H1 (cell line): ENCODE measurements around the gene TTC21A.

ENCODE experiments used
- ATF3 ChIP-seq: IDR thresholded peaks from 2 replicates; pipeline ENCODE4 v1.6.1; 2011; ENCODE audit warnings: low read depth, mild to moderate bottlenecking, low read length; ENCODE audit not compliant: insufficient read depth
- CTCF ChIP-seq, 3 experiments: IDR thresholded peaks; 1 replicate in 2 of 3; 2 replicates in 1 of 3; pipeline versions ENCODE4 v1.5.1 to v1.6.1; 2011; ENCODE audit warnings: low read length in 3 of 3, mild to moderate bottlenecking in 3 of 3, inconsistent platforms in 2 of 3, low read depth in 1 of 3, moderate library complexity in 1 of 3; ENCODE audit not compliant: insufficient read depth in 1 of 3; ENCODE audit errors: control extremely low read depth in 1 of 3
- E2F6 ChIP-seq: IDR thresholded peaks from 2 replicates; pipeline ENCODE4 v1.6.1; 2012; ENCODE audit warnings: inconsistent platforms
- EGR1 ChIP-seq: IDR thresholded peaks from 2 replicates; pipeline ENCODE4 v1.6.1; 2011; ENCODE audit warnings: low read depth, low read length, borderline replicate concordance
- EZH2 ChIP-seq: fragments of 200-600 bp; sonication (generic); IDR thresholded peaks from 2 replicates; pipeline ENCODE4 v1.7.1; 2012; ENCODE audit warnings: low read depth, mild to moderate bottlenecking, moderate library complexity, low read length, inconsistent platforms; ENCODE audit not compliant: severe bottlenecking
- GABPA ChIP-seq: IDR thresholded peaks from 2 replicates; pipeline ENCODE4 v1.6.1; 2011; ENCODE audit warnings: mild to moderate bottlenecking, low read length, moderate library complexity, borderline replicate concordance; ENCODE audit not compliant: insufficient read depth
- KDM1A ChIP-seq: fragments of 200-600, 300-600 bp; sonication (generic); IDR thresholded peaks from 2 replicates; pipeline ENCODE4 v1.7.1; 2016; ENCODE audit warnings: mild to moderate bottlenecking, low read length, borderline replicate concordance
- NANOG ChIP-seq: IDR thresholded peaks from 2 replicates; pipeline ENCODE4 v1.6.1; 2011; ENCODE audit warnings: low read length, low read depth, mild to moderate bottlenecking, inconsistent platforms; ENCODE audit not compliant: insufficient read depth, poor library complexity, severe bottlenecking
- POLR2A ChIP-seq, 2 experiments: IDR thresholded peaks; 1 replicate in 1 of 2; 2 replicates in 1 of 2; pipeline ENCODE4 v1.6.1; 2011; ENCODE audit warnings: low read depth in 2 of 2, low read length in 2 of 2, mild to moderate bottlenecking in 2 of 2; ENCODE audit errors: control extremely low read depth in 1 of 2
- RNF2 ChIP-seq: fragments of 200-900, 300-1000 bp; sonication (generic); IDR thresholded peaks from 2 replicates; pipeline ENCODE4 v1.7.1; 2016; ENCODE audit warnings: borderline replicate concordance, low read depth, mild to moderate bottlenecking, antibody characterized with exemption, low read length; ENCODE audit not compliant: poor library complexity, severe bottlenecking; ENCODE audit errors: missing control alignments
- SIN3A ChIP-seq, 2 experiments: IDR thresholded peaks in 1 of 2; conservative IDR thresholded peaks in 1 of 2; 2 replicates each; pipeline ENCODE4 v1.6.1; 2011 to 2012; ENCODE audit warnings: low read length in 2 of 2, improper control_type of control experiment in 1 of 2, low read depth in 1 of 2, mild to moderate bottlenecking in 1 of 2
- SRF ChIP-seq: IDR thresholded peaks from 2 replicates; pipeline ENCODE4 v1.6.1; 2011; ENCODE audit warnings: mild to moderate bottlenecking, low read depth, low read length, moderate library complexity
- TBP ChIP-seq: IDR thresholded peaks from 2 replicates; pipeline ENCODE4 v1.6.1; 2011; ENCODE audit warnings: low read depth, low read length, improper control_type of control experiment
- YY1 ChIP-seq: IDR thresholded peaks from 2 replicates; pipeline ENCODE4 v1.6.1; 2011; ENCODE audit warnings: low read depth, mild to moderate bottlenecking, low read length

- TF ChIP-seq EGR1 (no peak), CTCF (IDR thresholded peaks at IDR 0.05; ENCODE audit: control extremely low read depth in 1 of 3, insufficient read depth in 1 of 3, low read depth in 1 of 3, low read length in 3 of 3) (no peak), SRF (no peak), YY1 (no peak), E2F6 (no peak), POLR2A (IDR thresholded peaks at IDR 0.05; ENCODE audit: control extremely low read depth in 1 of 2, low read depth in 2 of 2, low read length in 2 of 2) (no peak), RNF2 (no peak), NANOG (no peak), SIN3A (conservative IDR thresholded peaks at IDR 0.05 in 1 of 2, IDR thresholded peaks at IDR 0.05 in 1 of 2; ENCODE audit: low read depth in 1 of 2, low read length in 2 of 2) (no peak), ATF3 (no peak), TBP (no peak), KDM1A (no peak), GABPA (no peak), EZH2 (no peak)
These were observed 31.6 kb upstream of the TTC21A start for GRCh38 chr3:39075910-39076309.
